Measurements from ENCODE around the gene OSBPL10.

Gene OSBPL10

DNA sequence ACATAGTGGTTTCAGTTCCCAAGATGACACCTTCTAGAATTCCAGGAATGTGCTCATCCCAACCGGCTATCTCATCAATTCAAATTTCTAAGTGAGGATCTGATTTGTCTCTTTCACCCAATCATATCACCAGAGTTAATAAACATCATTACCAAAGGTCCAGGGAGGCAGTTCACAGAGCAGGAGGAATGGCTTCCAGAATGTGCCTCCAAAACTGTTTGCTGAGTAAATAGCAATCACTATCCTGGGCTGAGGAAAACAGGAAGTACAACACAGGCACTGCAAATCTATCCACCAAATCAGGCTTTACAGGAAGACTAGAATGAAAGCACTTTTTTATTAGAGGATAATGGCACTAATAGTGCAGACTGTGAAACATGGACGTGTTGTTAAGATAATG lies 61.5 kb downstream of the OSBPL10 start:
- DNase-seq, result no peak

DNA sequence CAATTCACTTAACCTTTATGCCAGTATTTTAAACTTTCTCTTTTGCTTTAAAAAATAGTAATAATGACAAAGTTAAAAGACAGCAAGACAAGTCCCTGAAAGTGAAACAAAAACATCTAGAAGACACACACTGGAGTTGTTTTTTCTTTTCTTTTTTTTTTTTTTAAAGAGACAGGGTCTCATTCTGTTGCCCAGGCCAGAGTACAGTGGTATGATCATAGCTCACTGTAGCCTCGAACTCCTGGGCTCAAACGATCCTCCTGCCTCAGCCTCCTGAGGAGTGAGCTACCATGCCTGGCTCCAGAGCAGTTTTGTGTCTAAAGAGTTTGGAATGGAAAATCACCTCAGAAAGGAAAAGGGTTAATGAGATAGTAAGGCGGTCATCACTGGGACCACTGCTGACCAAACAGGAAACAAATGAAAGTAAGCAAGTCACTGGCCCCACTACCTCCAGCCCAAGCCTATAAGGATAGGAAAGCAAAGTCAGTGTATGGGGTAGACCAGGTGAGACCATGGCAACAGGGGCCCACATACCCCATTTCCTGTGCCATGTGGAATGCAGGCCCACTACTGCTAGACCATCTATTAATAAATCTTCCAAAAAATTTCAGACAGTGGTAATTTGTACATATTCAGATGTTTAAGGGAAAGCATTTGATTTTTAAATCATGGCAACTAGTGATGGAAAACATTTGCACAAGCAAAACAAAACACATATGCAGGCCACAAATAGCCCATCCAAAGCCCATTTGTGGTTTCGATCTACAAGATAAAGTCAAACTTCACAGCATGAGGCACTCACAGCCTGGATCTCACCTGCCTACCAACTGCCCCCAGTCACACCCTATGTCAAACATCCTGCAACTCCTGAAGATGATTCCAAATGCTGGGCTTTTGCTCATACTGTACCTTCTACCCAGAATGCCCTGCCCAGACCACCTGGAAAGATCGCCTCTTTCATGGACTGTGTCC lies 62.6 kb downstream of the OSBPL10 start:
- no peak for DNase-seq

DNA sequence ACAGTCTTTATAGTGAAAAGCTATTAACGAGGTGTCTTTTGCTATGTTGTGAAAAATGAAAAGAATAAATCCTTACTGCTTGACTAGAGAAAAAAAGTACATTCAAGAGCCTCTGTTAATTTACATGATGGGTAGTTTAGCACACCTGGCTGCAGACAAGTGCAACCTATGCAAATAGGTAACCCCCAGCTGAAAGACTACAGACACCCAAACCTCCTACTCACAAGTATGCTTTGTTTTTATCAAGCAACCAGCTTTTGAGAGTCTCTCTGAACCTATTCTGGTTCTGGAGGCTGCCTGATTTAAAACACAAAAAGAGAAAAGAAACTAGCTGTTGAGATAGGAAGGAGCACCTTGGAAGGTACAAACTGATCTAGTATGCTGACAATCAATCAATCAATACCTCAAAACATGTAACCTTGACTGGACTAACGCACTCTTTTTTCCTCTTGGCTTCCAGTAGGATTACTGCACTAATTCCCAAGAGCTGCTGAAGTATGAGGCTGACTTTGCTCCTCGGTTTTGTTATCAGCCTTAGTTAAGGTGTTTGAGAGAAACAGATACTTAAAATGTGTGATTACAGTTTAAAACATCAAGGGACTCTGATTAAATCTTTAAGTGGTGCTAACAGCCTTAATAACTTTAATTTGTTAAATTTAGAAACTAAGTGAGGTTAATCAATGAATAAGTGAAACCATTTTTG lies 63.6 kb downstream of the OSBPL10 start:
- no peak for DNase-seq

DNA sequence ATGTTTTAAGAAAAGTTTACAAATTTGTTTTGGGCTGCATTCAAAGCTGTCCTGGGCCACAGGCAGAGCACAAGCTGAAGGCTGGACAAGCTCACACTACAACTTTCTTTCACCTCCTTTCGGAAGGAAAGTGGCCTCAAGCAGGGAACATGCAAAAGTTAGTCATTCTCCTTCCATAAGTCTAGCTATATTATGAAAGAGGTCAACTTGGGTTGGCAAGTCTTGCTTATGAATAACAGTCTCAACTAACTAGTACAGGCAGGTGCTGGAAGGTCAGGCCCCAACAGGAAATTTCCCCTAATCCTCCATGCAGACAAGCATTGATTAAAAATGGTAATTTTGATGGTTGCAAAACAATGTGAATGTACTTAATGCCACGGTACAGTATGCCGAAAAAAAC lies 69.4 kb downstream of the OSBPL10 start:
- DNase-seq, result no peak

DNA sequence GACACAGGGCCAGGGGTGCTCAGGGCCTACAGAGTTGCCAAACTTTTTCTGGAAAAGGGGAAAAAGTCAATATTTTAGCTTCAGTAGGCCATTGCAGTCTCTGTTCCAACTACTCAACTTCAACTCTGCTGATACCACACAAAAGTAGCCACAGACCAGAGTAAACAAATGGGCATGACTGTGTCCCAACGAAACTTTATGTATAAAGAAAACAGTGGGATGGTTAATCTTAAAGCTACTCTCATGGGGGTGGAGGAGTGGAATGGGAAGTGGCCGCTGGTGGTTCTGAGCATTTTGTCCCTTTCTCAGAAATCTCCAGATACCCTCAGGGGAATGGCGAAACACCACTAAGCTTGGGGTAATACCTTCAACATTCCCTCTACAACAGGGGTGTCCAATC lies 69.9 kb downstream of the OSBPL10 start:
- DNase-seq, result no peak

DNA sequence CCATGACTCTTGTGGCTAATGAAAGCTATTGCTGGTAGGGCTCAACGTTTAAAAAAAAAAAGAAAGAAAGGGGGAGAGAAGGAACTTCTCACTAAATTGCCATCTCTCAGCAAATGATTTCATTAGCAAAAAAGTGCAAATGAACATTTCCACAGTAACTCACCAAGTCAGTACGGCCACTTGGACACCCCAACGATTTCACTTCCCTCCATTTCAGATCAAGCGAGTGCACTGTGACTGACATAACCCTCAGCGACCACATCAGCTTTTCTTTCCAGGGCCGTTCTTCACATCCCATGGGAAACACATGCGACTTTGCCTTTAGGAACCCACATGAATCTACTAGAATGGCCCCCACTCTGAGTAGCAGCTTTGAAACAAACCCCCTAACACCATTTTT lies 71.6 kb downstream of the OSBPL10 start:
- DNase-seq, result no peak

DNA sequence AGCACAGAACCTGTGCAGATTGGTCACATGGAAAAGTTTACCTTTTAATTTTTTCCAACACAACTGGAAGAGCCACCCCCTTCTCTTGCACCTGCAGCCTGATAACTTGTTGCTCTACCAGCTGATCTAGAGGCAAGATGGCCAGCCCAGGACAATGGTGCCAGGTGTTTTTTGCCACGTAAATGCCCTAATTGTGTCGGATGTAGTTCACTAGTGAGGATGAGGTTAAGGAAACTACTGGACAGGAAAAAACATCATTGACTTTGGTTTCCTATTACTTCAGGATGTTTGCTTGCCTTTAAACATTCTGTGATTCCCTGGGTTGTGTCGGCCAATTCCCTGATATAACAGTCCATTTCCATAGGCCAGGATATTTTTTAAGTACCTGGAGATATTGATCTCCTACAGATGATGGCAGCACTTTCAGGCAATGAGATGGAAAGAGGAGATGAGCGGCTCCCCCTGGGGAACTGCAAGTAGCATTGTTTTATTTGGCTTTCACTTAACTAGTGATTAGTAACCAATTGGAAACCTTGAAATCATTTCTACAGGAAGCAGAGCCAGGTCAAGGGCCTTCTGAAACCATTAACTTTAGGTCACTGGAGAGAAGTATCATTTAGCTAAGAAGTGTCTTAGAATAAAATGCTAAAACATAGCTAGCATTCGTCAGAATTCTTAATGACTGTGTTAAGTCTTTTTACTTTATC lies 72.5 kb downstream of the OSBPL10 start:
- no peak for DNase-seq

DNA sequence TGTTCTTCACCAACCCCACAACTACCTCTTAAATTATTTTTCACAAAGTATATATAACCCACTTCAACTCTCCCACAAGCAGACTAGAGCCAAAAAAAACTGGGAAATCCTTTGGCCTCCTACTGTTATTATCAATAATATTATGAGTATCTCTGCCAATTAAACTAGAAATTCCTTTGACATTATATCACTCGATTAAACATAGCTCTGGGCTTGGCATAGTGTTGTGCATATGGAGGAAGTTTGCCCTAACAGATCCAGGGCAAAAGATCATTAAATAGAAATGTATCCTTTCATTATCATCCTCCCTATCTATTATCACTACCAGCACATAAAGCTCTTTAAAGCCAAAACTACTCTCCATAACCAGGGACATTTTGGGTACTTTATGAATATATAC lies 74.9 kb downstream of the OSBPL10 start:
- no peak for DNase-seq

DNA sequence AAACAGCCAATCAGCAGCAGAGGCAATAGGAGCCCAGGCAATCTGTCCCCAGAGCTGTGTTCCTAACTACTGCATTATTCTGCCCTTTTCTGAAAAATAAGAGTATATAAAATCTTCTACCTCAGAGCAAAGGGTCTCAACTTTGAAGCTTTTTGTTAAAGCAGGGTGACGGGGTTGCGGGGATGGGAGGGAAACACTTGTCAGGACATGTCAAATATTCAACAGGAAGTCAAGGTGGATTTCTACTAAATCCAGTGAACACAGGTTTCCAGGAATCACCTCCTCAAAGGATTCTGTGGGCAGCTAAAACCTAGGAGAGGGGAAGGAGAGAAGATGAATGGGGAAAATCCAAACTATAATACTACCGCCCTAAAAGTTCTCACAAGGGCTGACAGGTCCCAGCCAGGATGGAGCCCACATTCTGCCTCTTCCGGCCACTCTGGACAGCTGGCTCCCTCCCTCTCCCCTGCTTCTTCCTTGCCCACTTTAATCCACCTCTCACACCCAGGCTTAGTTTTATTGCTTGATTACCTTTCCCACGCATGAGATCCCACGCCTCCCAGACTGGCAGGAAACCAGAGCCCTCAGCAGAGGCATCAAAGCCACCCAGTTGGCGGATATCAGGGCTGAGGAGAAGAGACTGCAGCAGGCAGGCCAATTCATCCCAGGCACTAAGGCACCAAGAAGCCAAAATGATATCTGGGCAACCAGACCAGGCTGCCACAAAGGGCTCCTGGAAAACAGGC lies 77.2 kb downstream of the OSBPL10 start:
- DNase-seq, result no peak

DNA sequence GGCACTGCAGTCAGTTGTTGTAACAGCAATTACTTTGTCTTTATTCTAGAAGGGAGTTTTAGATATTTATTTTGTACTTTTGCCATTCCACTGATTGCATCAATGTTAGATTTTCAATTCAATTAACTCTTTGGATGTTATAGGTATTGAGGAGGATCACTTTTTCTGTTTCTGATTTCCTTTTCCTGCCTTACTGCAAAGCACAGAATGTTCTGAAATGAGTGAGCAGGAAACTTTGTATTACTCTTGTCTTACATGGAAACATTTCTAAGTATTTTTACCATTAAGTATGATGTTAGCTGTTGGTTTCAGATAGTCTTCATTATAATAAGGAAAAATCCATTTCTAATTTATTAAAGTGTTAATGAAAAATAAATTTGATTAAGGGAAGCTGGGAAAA lies 80.5 kb downstream of the OSBPL10 start:
- no peak for DNase-seq

DNA sequence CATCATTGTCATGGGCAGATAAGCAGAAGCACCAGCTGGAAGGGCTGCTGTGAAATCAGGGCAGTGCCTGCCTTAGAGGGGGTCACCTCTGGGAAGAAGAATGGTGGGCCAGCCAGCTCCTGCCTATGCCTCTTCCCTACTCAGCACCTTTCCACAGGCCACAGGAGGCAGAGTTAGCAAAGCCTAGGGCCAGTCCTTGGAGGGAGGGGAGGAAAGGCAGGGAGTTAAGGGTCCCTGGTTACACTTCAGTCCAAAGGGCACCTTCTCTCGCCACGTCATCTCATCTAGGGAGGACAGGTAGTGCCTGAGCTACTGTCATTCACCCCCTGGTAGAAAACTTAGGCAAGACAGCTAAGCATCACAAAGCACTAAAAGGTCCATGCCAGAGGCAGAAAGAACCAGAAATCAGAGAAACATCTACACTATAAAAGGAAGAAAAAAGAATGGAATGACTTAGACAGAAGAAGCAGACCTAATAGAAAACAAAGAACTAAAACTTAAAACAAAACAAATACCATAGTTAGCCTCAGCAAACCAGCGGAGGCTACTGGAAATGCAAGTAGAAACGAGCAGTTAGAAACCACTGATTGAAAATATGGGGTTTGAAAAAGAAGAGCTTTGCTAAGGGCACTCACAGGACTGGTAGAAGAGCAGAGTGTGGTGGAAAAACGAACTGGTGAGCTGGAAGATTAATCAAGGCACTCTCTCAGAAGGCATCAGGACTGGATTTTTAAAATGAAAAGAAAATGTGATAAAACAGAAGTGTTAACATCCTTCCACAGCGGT lies 84.2 kb downstream of the OSBPL10 start:
- DNase-seq, result no peak

DNA sequence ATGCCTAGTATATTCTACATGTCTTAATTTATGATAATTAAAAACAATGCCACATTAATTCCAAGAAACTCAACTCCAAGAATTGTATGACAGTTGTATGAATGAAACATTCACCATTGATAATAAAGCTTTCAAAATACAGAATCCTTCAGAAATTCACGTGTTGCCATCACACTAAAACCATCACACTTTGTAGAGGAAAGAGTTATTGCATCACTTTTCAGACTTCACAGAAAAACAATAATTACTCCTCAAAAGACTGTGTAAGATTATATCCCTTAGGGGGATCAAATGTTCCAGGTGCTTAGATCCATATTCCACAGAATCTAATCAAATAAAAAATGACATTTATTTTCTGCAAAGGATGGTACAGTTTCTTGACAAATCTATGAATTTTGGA lies 85.0 kb downstream of the OSBPL10 start:
- DNase-seq, result no peak

DNA sequence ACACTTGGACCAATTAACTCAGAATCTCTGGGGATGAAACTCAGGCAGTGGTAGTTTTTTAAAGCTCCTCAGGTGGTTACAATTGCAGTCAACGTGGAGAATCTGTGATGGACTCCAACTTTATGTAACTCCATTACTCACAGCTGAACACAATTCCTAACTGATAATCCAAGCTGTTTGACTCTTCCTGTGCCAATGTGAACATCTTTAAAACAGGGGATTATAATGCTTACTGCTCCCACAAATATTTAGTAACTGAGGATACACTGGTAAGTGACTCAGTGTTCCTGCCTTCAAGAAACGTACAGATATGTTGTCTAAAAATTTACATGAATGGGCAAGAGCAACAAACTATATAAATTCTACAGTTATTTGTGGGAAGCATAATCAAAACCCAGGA lies 85.6 kb downstream of the OSBPL10 start:
- DNase-seq, result peak; percentile 38

DNA sequence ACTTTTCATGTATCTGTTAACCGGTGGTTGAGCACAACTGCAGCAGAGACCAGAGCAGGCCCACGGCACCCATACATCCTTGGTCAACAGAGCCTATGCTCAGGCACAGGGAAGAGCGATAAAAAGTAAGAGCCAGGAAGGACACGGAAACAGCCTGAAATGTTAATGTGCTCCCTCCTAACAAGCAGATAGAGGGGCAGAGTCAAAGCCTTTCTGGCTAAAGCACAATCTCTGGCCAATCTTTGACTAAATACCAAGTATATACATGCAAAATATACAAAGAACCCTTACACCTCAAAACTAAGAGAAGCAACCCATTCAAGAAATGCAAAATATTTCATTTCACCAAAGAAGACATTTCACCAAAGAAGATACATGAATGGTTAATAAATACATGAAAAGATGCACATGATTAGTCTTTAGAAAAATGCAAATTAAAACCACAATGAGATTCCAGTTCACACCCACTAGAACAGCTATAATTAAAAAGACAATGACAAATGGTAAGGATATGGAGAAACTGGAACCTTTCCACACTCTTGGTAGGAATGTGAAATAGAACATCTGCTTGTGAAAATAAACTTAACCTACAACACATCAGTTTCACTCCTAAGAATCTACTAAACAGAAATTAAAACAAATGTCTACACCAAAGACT lies 88.0 kb downstream of the OSBPL10 start:
- peak; percentile 44 for DNase-seq

DNA sequence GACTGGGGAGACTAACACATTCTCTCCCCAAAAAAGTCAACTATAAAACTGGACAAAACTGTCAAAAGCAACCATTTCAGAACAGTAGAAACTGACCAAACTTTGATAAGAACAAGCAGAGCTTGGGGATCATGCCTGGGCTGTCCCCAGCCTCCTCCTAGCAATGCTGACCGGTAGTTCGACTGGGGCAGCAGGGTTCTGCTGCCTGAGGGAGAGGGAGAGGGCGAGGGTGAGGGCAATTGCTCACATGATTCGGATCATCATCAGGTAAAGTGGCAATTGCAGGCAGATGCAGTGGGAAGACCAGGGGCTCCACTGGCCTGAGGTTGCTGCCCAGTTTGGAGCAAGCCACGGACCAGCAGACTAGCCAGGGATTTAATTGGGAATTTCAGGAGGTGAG lies 88.6 kb downstream of the OSBPL10 start:
- DNase-seq, result no peak

DNA sequence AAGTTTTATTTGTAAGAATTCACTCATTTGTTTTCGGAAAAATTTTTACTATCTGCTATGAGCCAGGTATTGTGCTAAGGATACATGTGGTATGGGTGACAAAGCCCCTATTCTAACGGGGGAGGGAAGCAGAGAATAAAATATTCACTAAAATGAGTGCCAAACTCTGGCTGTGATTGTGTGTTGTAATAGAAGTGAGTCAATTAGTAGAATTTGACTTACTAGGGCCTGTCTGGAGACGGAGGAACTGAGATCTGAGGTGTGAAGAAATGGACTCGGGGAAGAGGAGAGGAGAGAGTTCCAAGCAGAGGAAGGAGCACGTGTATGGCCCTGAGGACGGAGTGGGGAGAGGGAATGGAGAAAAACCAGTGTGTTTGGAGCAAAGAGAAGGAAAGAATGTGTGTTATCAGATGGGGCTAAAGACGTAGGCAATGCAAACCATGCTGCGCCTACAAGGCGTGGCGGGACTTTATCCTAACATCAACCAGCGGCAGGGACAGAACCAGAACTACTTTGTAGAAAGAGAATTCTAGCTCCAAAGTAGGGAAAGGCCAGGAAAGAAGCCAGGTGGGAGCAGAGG lies 89.1 kb downstream of the OSBPL10 start:
- no peak for DNase-seq

DNA sequence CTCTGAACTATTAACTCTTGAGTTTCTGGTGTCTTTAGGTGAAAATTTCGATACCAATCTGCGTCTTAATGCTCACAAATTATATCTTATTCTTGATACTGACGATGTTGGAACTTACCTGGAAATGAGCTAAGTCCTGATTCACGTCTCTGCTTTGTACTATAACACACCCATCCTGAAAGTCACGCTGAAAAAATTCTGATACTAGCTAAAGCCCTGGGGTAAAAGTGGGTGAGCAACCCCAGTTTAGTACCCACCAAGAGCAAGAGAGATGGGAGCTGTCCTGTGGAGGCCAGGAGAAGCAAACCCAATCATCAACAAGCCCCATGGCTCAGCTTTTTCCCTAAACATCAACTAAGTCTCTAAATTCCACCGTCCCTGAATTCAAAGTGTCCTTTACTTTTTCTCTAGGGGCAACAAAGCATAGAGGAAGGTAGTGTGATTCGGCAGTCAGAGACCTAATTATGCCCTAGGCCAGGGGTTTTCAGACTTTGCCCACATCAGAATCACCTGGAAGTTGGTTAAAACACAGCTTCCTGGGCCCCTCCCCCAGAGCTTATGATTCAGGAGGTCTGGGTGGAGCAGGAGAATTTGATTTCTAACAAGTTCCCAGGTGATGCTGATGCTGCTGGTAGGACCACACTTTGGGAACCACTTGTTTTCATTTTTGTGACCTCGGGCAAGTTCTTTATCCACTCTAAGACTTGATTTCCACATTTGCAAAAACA lies 90.2 kb downstream of the OSBPL10 start:
- DNase-seq, result no peak

DNA sequence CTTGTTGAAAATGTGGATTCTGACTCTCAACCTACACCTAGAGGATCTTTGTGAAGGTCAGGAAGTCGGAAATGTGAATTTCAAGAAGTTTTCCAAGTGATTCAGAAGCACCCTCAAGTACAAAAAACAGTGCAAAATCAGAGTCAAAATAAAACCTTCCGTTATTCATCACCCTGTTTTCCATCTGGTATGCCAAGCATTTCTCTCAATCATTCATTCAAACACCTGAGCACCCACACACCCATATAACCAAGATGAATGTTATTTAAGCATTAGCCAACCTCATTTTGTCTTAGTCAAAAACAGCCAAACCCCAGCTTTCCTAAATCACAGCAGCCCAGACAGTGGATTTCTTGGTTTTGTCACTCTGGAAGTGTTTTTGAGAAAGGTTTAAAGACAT lies 91.1 kb downstream of the OSBPL10 start:
- no peak for DNase-seq

DNA sequence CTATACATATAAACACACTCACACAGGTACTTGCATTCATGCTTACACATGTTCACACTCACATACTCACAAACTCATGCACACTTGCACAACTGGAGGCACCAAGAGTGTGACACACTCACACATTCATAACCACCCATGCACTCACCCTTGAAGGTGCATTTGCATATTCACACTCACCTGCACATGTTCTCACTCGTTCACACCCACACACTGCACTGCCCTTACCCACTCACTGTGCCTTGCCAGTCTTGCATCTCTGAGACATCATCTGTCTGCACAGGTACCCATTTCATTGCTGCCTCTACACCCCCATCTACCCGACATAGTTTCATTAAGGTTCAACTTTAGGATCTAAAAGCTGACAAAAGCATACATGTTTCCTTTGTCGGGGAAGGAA lies 95.8 kb downstream of the OSBPL10 start:
- no peak for DNase-seq

DNA sequence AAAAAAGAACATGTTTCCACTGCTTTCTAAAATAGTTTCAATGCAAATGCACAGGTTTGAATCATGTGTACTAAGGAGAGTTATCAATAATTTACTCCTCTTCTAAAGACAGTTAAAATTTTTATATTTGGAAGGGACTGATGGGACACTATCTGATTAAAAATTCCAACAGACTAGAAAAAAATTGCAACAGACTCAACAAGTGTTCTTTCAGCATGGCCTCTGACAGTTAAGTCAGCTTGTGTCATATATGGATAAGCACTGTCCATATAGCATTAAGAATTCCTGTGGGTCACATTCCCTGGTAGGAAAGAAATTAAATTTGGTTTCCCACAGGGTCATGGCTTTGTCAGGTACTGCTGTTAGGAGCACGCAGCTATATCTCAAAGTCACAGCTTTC lies 96.8 kb downstream of the OSBPL10 start:
- DNase-seq, result no peak

All from fibroblast of skin of right quadriceps (primary cell).